ENCODE measurements around the gene RAPGEFL1. TPM values are rescaled to one million over a fixed set of nuclear protein-coding genes. Genes with fewer than 3 reads are reported as not detected.

RAPGEFL1 gene
- total and polyA plus RNA-seq, 2 donors (not counting 3 experiments of a cell fraction or from before 2014, with no cell fraction given): 8.6 to 11.8 TPM

GRCh38 chr17:40194821-40195220 is 17.6 kb downstream of the RAPGEFL1 start:
- H3K4me2 ChIP-seq (ENCODE audit: insufficient read depth, low read length): no peak overlapping the region
- no peaks in the 10 kb centered on the region for H3K9me3 ChIP-seq (replicated peaks; ENCODE audit: control insufficient read depth, insufficient read depth, low read length)
- dilution Hi-C loops (cut with MboI; ENCODE audit: extremely low pct_ligation_motif_present, low sequenced_read_pairs) (no loop called here), intact Hi-C loops (cut with micrococcal nuclease) (no loop called here)
- TF ChIP-seq EZH2 (IDR thresholded peaks at IDR 0.05; ENCODE audit: borderline replicate concordance, low read depth, low read length, severe bottlenecking) (no peak), JUN (IDR thresholded peaks at IDR 0.05; ENCODE audit: borderline replicate concordance, insufficient read depth, insufficient read length, low read depth) (no peak), GATA2 (IDR thresholded peaks at IDR 0.05; ENCODE audit: insufficient read depth, insufficient read length, low read depth, low read length) (no peak), POLR2A (IDR thresholded peaks at IDR 0.05; ENCODE audit: low read depth, low read length) (no peak), FOS (IDR thresholded peaks at IDR 0.05; ENCODE audit: borderline replicate concordance, insufficient read depth, low read length) (no peak)
- BruUV-seq (replicated peaks): no TSS peak
- H3K36me3 ChIP-seq (ENCODE audit: control insufficient read depth in 2 of 2, extremely low read depth in 1 of 2, insufficient read depth in 2 of 2, low read length in 2 of 2): no peaks in the 10 kb centered on the region
- peaks cover 0 to 2% of the 10 kb centered on the region in 2 experiments for H3K27me3 ChIP-seq (ENCODE audit: control insufficient read depth in 2 of 2, insufficient read depth in 2 of 2, low read length in 2 of 2)
- H3K9me1 ChIP-seq (replicated peaks; ENCODE audit: control insufficient read depth, extremely low read depth, insufficient read depth, low read length): no peaks in the 10 kb centered on the region
- no peak overlapping the region for H3K4me3 ChIP-seq (replicated peaks in 1 of 3; ENCODE audit: insufficient read depth in 1 of 3, low read depth in 1 of 3, low read length in 3 of 3)
- ChIA-PET CTCF (interaction anchor here (1.0 kb wide), 1 partner anchor 156 kb away, joined by 3 read pairs; no protein-coding TSS in a partner anchor), POLR2A (no interaction called here)
- no peaks in the 10 kb centered on the region for H4K20me1 ChIP-seq (replicated peaks; ENCODE audit: control insufficient read depth, extremely low read depth, insufficient read depth, low read length)
- DNase-seq (ENCODE audit: low read depth, low spot score) (no peak), FAIRE-seq (no peak)
- H3K4me1 ChIP-seq (ENCODE audit: control insufficient read depth, extremely low read depth, insufficient read depth, low read length): peaks cover 4% of the 10 kb centered on the region
- H3K79me2 ChIP-seq (ENCODE audit: control insufficient read depth, insufficient read depth, low read length): no peaks in the 10 kb centered on the region
- H3K27ac ChIP-seq (ENCODE audit: insufficient read depth, low read depth, low read length): no peak overlapping the region
- H3K9ac ChIP-seq (replicated peaks; ENCODE audit: extremely low read depth, insufficient read depth, low read length): no peak overlapping the region
- H2AFZ ChIP-seq (ENCODE audit: low read depth, low read length): no peak overlapping the region

- CTCF ChIA-PET: interaction anchor here (5.9 kb wide), 1 partner anchor 94 kb away, joined by 128 read pairs; the partner anchor contains the start of gene CDC6
- FAIRE-seq (no peak), DNase-seq (ENCODE audit: low read depth, low spot score) (no peak)
- BruUV-seq (replicated peaks): no TSS peak
- TF ChIP-seq MYC (IDR thresholded peaks at IDR 0.05; ENCODE audit: low read depth, low read length) (no peak), POLR2AphosphoS5 (IDR thresholded peaks at IDR 0.05; ENCODE audit: insufficient read depth, low read depth, low read length) (no peak), FOS (IDR thresholded peaks at IDR 0.05; ENCODE audit: borderline replicate concordance, insufficient read depth, low read length) (no peak), CTCF (IDR thresholded peaks at IDR 0.05; ENCODE audit: extremely low read depth in 1 of 2, insufficient read depth in 1 of 2, low read depth in 1 of 2, low read length in 2 of 2) (no peak), POLR2A (IDR thresholded peaks at IDR 0.05; ENCODE audit: low read depth, low read length) (no peak), EZH2 (IDR thresholded peaks at IDR 0.05; ENCODE audit: borderline replicate concordance, low read depth, low read length, severe bottlenecking) (no peak), JUN (IDR thresholded peaks at IDR 0.05; ENCODE audit: borderline replicate concordance, insufficient read depth, insufficient read length, low read depth) (no peak), GATA2 (IDR thresholded peaks at IDR 0.05; ENCODE audit: insufficient read depth, insufficient read length, low read depth, low read length) (no peak)
- TF ChIP-seq, protein P1, sequence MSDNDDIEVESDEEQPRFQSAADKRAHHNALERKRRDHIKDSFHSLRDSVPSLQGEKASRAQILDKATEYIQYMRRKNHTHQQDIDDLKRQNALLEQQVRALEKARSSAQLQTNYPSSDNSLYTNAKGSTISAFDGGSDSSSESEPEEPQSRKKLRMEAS (IDR thresholded peaks at IDR 0.05; ENCODE audit: insufficient read depth, insufficient read length): no peak
- no peak overlapping the region for H3K27ac ChIP-seq (ENCODE audit: insufficient read depth, low read depth, low read length)
- H3K4me1 ChIP-seq (ENCODE audit: control insufficient read depth, extremely low read depth, insufficient read depth, low read length): peaks cover under 1% of the 10 kb centered on the region
- no peak overlapping the region for H3K4me2 ChIP-seq (ENCODE audit: insufficient read depth, low read length)
- H3K79me2 ChIP-seq (ENCODE audit: control insufficient read depth, insufficient read depth, low read length): no peaks in the 10 kb centered on the region
- peaks cover 0 to 2% of the 10 kb centered on the region in 2 experiments for H3K27me3 ChIP-seq (ENCODE audit: control insufficient read depth in 2 of 2, insufficient read depth in 2 of 2, low read length in 2 of 2)
- no peaks in the 10 kb centered on the region for H4K20me1 ChIP-seq (replicated peaks; ENCODE audit: control insufficient read depth, extremely low read depth, insufficient read depth, low read length)
- H3K36me3 ChIP-seq (ENCODE audit: control insufficient read depth in 2 of 2, extremely low read depth in 1 of 2, insufficient read depth in 2 of 2, low read length in 2 of 2): no peaks in the 10 kb centered on the region
- H3K9ac ChIP-seq (replicated peaks; ENCODE audit: extremely low read depth, insufficient read depth, low read length): no peak overlapping the region
- intact Hi-C loops (cut with micrococcal nuclease) (no loop called here), dilution Hi-C loops (cut with MboI; ENCODE audit: extremely low pct_ligation_motif_present, low sequenced_read_pairs) (no loop called here)
- H3K9me1 ChIP-seq (replicated peaks; ENCODE audit: control insufficient read depth, extremely low read depth, insufficient read depth, low read length): no peaks in the 10 kb centered on the region
- no peak overlapping the region for H2AFZ ChIP-seq (ENCODE audit: low read depth, low read length)
- POLR2A ChIA-PET: no interaction called here
- H3K4me3 ChIP-seq (replicated peaks in 1 of 3; ENCODE audit: insufficient read depth in 1 of 3, low read depth in 1 of 3, low read length in 3 of 3): no peak overlapping the region
- H3K9me3 ChIP-seq (replicated peaks; ENCODE audit: control insufficient read depth, insufficient read depth, low read length): no peaks in the 10 kb centered on the region
Measured at GRCh38 chr17:40197550-40197949, 20.3 kb downstream of the RAPGEFL1 start.

All from endothelial cell of umbilical vein (primary cell).